GM21825 (cell line): Measurements from ENCODE around the gene SLC66A3.

Source experiments
- ATAC-seq: cut with Tn5 transposase; IDR thresholded peaks from one replicate; pipeline ENCODE4 v1.9.1; 2021; ENCODE audit warnings: mild to moderate bottlenecking, moderate library complexity; ENCODE audit not compliant: unreplicated experiment

Gene SLC66A3

GRCh38 chr2:11155381-11156035, at the start of gene SLC66A3:
SLC66A3 (plus strand) TSS chr2:11155467; CDS start chr2:11155547, 80 bp downstream.
- ATAC-seq: peak; percentile 73

- no peak for ATAC-seq
Observed at GRCh38 chr2:11109002-11109401, 46.3 kb upstream of the SLC66A3 start.

GRCh38 chr2:11112870-11113428, 42.3 kb upstream of the SLC66A3 start:
- no peak for ATAC-seq

- ATAC-seq: no peak
Observed at GRCh38 chr2:11117776-11118175, 37.5 kb upstream of the SLC66A3 start.

- no peak for ATAC-seq
Observed at GRCh38 chr2:11118761-11119160, 36.5 kb upstream of the SLC66A3 start.

GRCh38 chr2:11121099-11121822, 34.0 kb upstream of the SLC66A3 start:
- ATAC-seq: no peak

- no peak for ATAC-seq
Observed at GRCh38 chr2:11121823-11122155, 33.5 kb upstream of the SLC66A3 start.

GRCh38 chr2:11122380-11122779, 32.9 kb upstream of the SLC66A3 start:
- ATAC-seq: no peak

GRCh38 chr2:11123001-11123809, 32.1 kb upstream of the SLC66A3 start:
- ATAC-seq: no peak

GRCh38 chr2:11123856-11124759, 31.2 kb upstream of the SLC66A3 start:
- ATAC-seq: no peak

GRCh38 chr2:11124760-11125068, 30.6 kb upstream of the SLC66A3 start:
- no peak for ATAC-seq

- no peak for ATAC-seq
Observed at GRCh38 chr2:11127761-11128160, 27.5 kb upstream of the SLC66A3 start.

- ATAC-seq: no peak
Observed at GRCh38 chr2:11128243-11128951, 26.9 kb upstream of the SLC66A3 start.

- ATAC-seq: peak; percentile 64
Observed at GRCh38 chr2:11129598-11130449, 25.4 kb upstream of the SLC66A3 start.

GRCh38 chr2:11131166-11131920, 23.9 kb upstream of the SLC66A3 start:
- ATAC-seq: no peak

GRCh38 chr2:11132036-11132671, 23.1 kb upstream of the SLC66A3 start:
- no peak for ATAC-seq

GRCh38 chr2:11133238-11133935, 21.9 kb upstream of the SLC66A3 start:
- ATAC-seq: peak; percentile 12
